ENCODE data around the gene FFAR2. TPM values are rescaled to one million over a fixed set of nuclear protein-coding genes. Genes with fewer than 3 reads are reported as not detected.
"Not testable (repeated sequence)": the region's sequence is repeated elsewhere in the genome, so short reads cannot be mapped to it uniquely, and the experiment has no call there.

FFAR2 gene
- total RNA-seq, 2 donors from 2014 or later: not detected

DNA sequence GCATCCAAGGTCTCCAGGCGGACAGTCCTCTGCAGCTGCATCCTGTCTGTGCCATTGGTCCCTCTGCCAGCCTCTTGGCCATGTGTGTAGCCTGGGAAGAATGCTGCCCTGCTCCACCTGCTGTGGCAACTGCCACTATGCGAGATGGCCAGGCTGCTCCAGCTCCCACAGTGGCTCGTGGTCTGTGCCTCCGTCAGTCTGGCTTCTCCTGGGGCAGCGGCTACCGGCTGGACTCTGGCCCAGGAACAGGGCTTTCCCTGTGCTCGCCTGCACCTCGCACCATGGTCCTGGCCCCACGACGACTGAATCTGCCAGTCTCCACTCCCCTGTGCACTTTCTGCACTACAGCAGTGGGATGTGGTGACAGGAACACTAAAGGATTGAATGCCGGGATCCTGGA lies 26.7 kb upstream of the FFAR2 start:
- Mint-ChIP-seq H3K4me3 (no peak overlapping the region), H3K36me3 (ENCODE audit: low read depth) (no peaks in the 10 kb centered on the region), H3K4me1 (no peaks in the 10 kb centered on the region), H3K27me3 (ENCODE audit: insufficient read depth) (peaks cover 21% of the 10 kb centered on the region), H3K27ac (no peak overlapping the region), H3K9me3 (no peaks in the 10 kb centered on the region)
- no peaks in the 10 kb centered on the region for H3K9me3 ChIP-seq (ENCODE audit: control insufficient read depth, low read length)
- no peak for TF ChIP-seq CTCF (conservative IDR thresholded peaks at IDR 0.05)
- no peaks in the 10 kb centered on the region for H3K36me3 ChIP-seq (ENCODE audit: control insufficient read depth, insufficient read depth, low read length)
- H3K9ac ChIP-seq (ENCODE audit: extremely low read depth, low read length, poor library complexity, severe bottlenecking): no peak overlapping the region
- WGBS, 2 experiments (ENCODE audit: insufficient coverage in 1 of 2, insufficient read length in 1 of 2): 86 to 89% methylated on average over 6 to 11 of the region's 11 CpGs
- H3K27me3 ChIP-seq (ENCODE audit: control insufficient read depth, insufficient read depth, low read length, poor library complexity, severe bottlenecking): no peaks in the 10 kb centered on the region
- no peak overlapping the region for H3K4me3 ChIP-seq (ENCODE audit: low read length)
- H3K4me1 ChIP-seq (ENCODE audit: control insufficient read depth, insufficient read depth, low read length): no peaks in the 10 kb centered on the region
- no peak overlapping the region for H3K27ac ChIP-seq (ENCODE audit: low read depth, low read length)
- DNase-seq: no peak

DNA sequence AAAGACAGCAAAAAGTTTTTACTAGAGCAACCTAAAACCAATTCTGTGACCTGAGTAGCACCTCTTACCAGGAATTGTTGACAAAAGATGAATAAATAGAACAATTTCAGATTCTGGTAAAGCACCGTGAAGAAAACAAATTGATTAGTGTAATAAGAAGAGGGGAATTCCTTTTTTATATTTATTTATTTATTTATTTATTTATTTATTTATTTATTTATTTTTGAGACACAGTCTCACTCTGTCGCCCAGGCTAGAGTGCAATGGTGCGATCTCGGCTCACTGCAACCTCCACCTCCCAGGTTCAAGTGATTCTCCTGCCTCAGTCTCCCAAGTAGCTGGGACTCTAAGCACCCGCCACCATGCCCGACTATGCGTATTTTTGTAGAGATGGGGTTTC lies 24.7 kb upstream of the FFAR2 start:
- H3K36me3 ChIP-seq (ENCODE audit: control insufficient read depth, insufficient read depth, low read length); H3K9me3 ChIP-seq (ENCODE audit: control insufficient read depth, low read length); H3K9me3 Mint-ChIP-seq; H3K4me3 Mint-ChIP-seq; H3K27ac Mint-ChIP-seq; H3K4me1 ChIP-seq (ENCODE audit: control insufficient read depth, insufficient read depth, low read length); DNase-seq; H3K4me1 Mint-ChIP-seq; H3K36me3 Mint-ChIP-seq (ENCODE audit: low read depth); H3K27ac ChIP-seq (ENCODE audit: low read depth, low read length); H3K4me3 ChIP-seq (ENCODE audit: low read length); H3K27me3 ChIP-seq (ENCODE audit: control insufficient read depth, insufficient read depth, low read length, poor library complexity, severe bottlenecking); H3K9ac ChIP-seq (ENCODE audit: extremely low read depth, low read length, poor library complexity, severe bottlenecking); H3K27me3 Mint-ChIP-seq (ENCODE audit: insufficient read depth): not testable (repeated sequence)
- WGBS, 2 experiments (ENCODE audit: insufficient coverage in 1 of 2, insufficient read length in 1 of 2): 97 to 100% methylated on average over 2 to 6 of the region's 7 CpGs

DNA sequence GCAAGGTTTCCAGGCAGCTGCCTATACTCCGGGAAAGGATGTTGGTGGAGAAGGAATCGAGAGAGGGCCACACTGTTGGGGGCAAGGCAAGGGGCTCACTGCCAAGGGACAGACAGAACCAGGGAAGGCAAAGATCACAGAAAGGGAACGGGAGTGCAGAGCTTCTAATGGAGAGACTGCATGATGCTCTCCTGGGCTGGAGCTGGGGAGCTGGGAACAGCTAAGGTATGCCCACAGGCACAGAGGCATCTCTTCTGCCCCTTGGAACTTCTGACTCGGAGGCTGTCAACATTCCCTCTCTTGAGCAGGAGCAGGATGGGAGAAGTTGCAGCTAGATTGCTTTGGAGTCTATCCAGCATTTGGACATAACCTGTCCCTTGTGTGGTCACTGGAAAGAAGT lies 22.4 kb upstream of the FFAR2 start:
- no peak overlapping the region for H3K4me3 ChIP-seq (ENCODE audit: low read length)
- no peaks in the 10 kb centered on the region for H3K27me3 ChIP-seq (ENCODE audit: control insufficient read depth, insufficient read depth, low read length, poor library complexity, severe bottlenecking)
- Mint-ChIP-seq H3K27me3 (ENCODE audit: insufficient read depth) (no peaks in the 10 kb centered on the region), H3K9me3 (peaks cover 2% of the 10 kb centered on the region), H3K4me1 (no peaks in the 10 kb centered on the region), H3K27ac (no peak overlapping the region), H3K4me3 (no peak overlapping the region), H3K36me3 (ENCODE audit: low read depth) (no peaks in the 10 kb centered on the region)
- no peaks in the 10 kb centered on the region for H3K9me3 ChIP-seq (ENCODE audit: control insufficient read depth, low read length)
- WGBS, 2 experiments (ENCODE audit: insufficient coverage in 1 of 2, insufficient read length in 1 of 2): 85 to 92% methylated on average over 2 to 4 of the region's 4 CpGs
- no peak for TF ChIP-seq CTCF (conservative IDR thresholded peaks at IDR 0.05)
- H3K4me1 ChIP-seq (ENCODE audit: control insufficient read depth, insufficient read depth, low read length): no peaks in the 10 kb centered on the region
- no peak overlapping the region for H3K27ac ChIP-seq (ENCODE audit: low read depth, low read length)
- H3K9ac ChIP-seq (ENCODE audit: extremely low read depth, low read length, poor library complexity, severe bottlenecking): no peak overlapping the region
- H3K36me3 ChIP-seq (ENCODE audit: control insufficient read depth, insufficient read depth, low read length): no peaks in the 10 kb centered on the region
- DNase-seq: no peak

- WGBS, 2 experiments (ENCODE audit: insufficient coverage in 1 of 2, insufficient read length in 1 of 2): 91 to 100% methylated on average over 1 to 4 of the region's 4 CpGs
- Mint-ChIP-seq H3K9me3 (peaks cover 15% of the 10 kb centered on the region), H3K36me3 (ENCODE audit: low read depth) (peaks cover 3% of the 10 kb centered on the region)
Observed at GRCh38 chr19:35427187-35427586, 20.9 kb upstream of the FFAR2 start.

More at GRCh38 chr19:35427187-35427586, 20.9 kb upstream of the FFAR2 start:
- Histone ChIP-seq H3K4me1 (ENCODE audit: control insufficient read depth, insufficient read depth, low read length) (no peaks in the 10 kb centered on the region), H3K36me3 (ENCODE audit: control insufficient read depth, insufficient read depth, low read length) (no peaks in the 10 kb centered on the region), H3K4me3 (ENCODE audit: low read length) (no peak overlapping the region), H3K9me3 (ENCODE audit: control insufficient read depth, low read length) (no peaks in the 10 kb centered on the region), H3K27me3 (ENCODE audit: control insufficient read depth, insufficient read depth, low read length, poor library complexity, severe bottlenecking) (no peaks in the 10 kb centered on the region), H3K27ac (ENCODE audit: low read depth, low read length) (no peak overlapping the region), H3K9ac (ENCODE audit: extremely low read depth, low read length, poor library complexity, severe bottlenecking) (no peak overlapping the region)
- Mint-ChIP-seq H3K27me3 (ENCODE audit: insufficient read depth) (peaks cover 8% of the 10 kb centered on the region), H3K4me3 (no peak overlapping the region), H3K27ac (no peak overlapping the region), H3K4me1 (no peaks in the 10 kb centered on the region)
- TF ChIP-seq CTCF (conservative IDR thresholded peaks at IDR 0.05): no peak
- DNase-seq: no peak
